Peyer's patch (tissue), 4 donors: ENCODE data around the gene GLI2. TPM values are rescaled to one million over a fixed set of nuclear protein-coding genes. Genes with fewer than 3 reads are reported as not detected.

Source experiments
- DNase-seq, 3 donors: peaks; one replicate each; pipeline ENCODE4 v3.0.0-alpha.2; 2017 to 2019
- H3K27ac ChIP-seq, 4 donors: fragments of 200-600 bp; sonication (generic); one replicate each; pipeline ENCODE4 v1.5.1; 2016 to 2019
- H3K27me3 ChIP-seq, 2 donors: fragments of 200-600 bp; sonication (generic); one replicate each; pipeline ENCODE4 v1.5.1; 2019
- H3K36me3 ChIP-seq, 3 donors: fragments of 200-600 bp; sonication (generic); one replicate each; pipeline ENCODE4 v1.5.1; 2016 to 2019
- H3K4me1 ChIP-seq, 4 donors: fragments of 200-600 bp; sonication (generic); one replicate each; pipeline ENCODE4 v1.5.1; 2016 to 2019
- H3K4me3 ChIP-seq, 4 donors: fragments of 200-600 bp; sonication (generic); 1 replicate in 3 of 4; 2 replicates in 1 of 4; pipeline ENCODE4 v1.5.1; 2016 to 2019; ENCODE audit warnings: mild to moderate bottlenecking in 1 of 4
- H3K9me3 ChIP-seq, 4 donors: fragments of 200-600 bp; sonication (generic); one replicate each; pipeline ENCODE4 v1.5.1; 2016 to 2019; ENCODE audit warnings: mild to moderate bottlenecking in 1 of 4
- POLR2A ChIP-seq, 2 donors: fragments of 450-650 bp; IDR thresholded peaks; one replicate each; pipeline ENCODE4 v1.5.1; 2017; ENCODE audit warnings: antibody characterized with exemption in 2 of 2, mild to moderate bottlenecking in 2 of 2, moderate library complexity in 2 of 2
- total RNA-seq, 4 donors: library from RNA; depleted of rRNA; stranded (reverse); fragments of >200 nt; gene quantifications; one replicate each; pipeline ENCODE4 v1.1.0, GENCODE V29; 2016
- TF ChIP-seq, protein P1 (sequence below), 6 experiments: fragments of 450-650 bp in 4 of 6; fragments of 200-600 bp in 2 of 6; sonication (generic) in 1 of 6; IDR thresholded peaks; one replicate each; pipeline ENCODE4 v1.5.1; 2017 to 2019; ENCODE audit warnings: antibody characterized with exemption in 6 of 6, mild to moderate bottlenecking in 3 of 6, moderate library complexity in 1 of 6

The GLI2 gene
- total RNA-seq, 4 donors from 2014 or later = 0.18 to 5.8 (median 0.94) TPM

DNA sequence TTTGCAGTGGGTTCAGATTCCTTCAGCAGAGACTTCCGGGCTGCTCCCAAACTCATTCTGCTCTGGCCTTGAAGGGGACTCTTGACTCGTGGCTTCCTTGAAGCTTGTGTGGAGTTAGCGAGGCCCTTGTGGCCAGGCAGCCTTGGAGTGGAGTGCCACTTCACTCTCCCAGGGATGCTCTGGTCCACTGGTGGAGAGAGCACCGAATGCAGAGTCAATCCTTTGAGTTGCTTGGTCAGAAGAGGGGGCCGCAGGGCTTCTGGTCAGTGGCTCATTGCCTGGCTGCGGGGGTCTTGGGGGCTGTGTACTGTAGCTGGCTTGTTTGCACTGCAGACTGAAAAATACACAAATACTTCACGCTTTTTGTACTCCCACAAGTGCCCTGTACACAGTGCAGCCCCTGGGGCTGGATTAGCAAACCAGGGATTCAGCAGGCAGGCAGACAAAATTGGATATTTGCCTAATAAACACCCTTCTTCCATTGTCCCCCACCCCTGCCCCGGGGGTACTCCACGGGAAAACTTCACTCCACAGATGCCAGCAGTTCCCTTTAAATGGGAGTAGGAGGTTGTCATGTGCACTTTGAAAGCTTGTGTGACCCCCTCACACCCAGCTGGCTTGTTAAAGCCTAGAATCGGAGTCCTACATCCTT, 3.2 kb downstream of the GLI2 start:
- no peak for TF ChIP-seq POLR2A (IDR thresholded peaks at IDR 0.05)
- TF ChIP-seq, protein P1, sequence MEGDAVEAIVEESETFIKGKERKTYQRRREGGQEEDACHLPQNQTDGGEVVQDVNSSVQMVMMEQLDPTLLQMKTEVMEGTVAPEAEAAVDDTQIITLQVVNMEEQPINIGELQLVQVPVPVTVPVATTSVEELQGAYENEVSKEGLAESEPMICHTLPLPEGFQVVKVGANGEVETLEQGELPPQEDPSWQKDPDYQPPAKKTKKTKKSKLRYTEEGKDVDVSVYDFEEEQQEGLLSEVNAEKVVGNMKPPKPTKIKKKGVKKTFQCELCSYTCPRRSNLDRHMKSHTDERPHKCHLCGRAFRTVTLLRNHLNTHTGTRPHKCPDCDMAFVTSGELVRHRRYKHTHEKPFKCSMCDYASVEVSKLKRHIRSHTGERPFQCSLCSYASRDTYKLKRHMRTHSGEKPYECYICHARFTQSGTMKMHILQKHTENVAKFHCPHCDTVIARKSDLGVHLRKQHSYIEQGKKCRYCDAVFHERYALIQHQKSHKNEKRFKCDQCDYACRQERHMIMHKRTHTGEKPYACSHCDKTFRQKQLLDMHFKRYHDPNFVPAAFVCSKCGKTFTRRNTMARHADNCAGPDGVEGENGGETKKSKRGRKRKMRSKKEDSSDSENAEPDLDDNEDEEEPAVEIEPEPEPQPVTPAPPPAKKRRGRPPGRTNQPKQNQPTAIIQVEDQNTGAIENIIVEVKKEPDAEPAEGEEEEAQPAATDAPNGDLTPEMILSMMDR (IDR thresholded peaks at IDR 0.05) = no peak
- no peaks in the 10 kb centered on the region for H3K9me3 ChIP-seq
- no peaks in the 10 kb centered on the region for H3K36me3 ChIP-seq
- H3K4me1 ChIP-seq = peaks cover 0 to 23% (median 0%) of the 10 kb centered on the region in 4 donors
- H3K27me3 ChIP-seq = peaks cover 0 to 16% of the 10 kb centered on the region in 2 donors
- H3K4me3 ChIP-seq = no peak overlapping the region
- DNase-seq = peak in 1 of 3 donors; percentile 26
- H3K27ac ChIP-seq = peak overlapping the region in 1 of 4 donors; percentile 8

GRCh38 chr2:120739438-120740090, 3.9 kb downstream of the GLI2 start:
- Histone ChIP-seq H3K9me3 (no peaks in the 10 kb centered on the region), H3K27me3 (peaks cover 0 to 16% of the 10 kb centered on the region in 2 donors), H3K36me3 (no peaks in the 10 kb centered on the region), H3K27ac (no peak overlapping the region), H3K4me3 (no peak overlapping the region), H3K4me1 (peaks cover 0 to 23% (median 0%) of the 10 kb centered on the region in 4 donors)
- no peak for TF ChIP-seq POLR2A (IDR thresholded peaks at IDR 0.05)
- TF ChIP-seq, protein P1 (IDR thresholded peaks at IDR 0.05) = no peak
- no peak for DNase-seq

DNA sequence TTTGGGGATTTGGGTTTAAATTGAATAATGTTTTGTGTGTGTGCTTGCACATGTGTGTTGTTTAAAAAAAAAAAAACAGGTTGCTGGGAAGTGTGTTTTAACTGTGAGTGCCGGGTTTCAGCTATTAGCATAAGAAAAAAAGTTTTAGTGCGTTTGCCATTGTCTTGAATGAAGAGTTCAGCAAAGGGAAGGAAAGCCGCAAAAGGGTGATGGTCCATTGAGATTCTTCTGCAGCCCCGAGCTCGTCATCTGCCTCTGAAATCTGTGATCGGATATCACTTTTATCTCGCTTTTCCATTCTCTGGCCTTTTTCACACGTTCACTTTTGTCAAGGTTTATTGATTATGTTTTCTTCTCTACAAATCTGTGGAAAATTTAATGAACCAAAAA, 4.7 kb downstream of the GLI2 start:
- Histone ChIP-seq H3K4me1 (peaks cover 0 to 20% (median 0%) of the 10 kb centered on the region in 4 donors), H3K9me3 (no peaks in the 10 kb centered on the region), H3K27me3 (peaks cover 0 to 16% of the 10 kb centered on the region in 2 donors), H3K27ac (no peak overlapping the region), H3K36me3 (no peaks in the 10 kb centered on the region), H3K4me3 (no peak overlapping the region)
- TF ChIP-seq, protein P1 (IDR thresholded peaks at IDR 0.05) = no peak
- no peak for TF ChIP-seq POLR2A (IDR thresholded peaks at IDR 0.05)
- no peak for DNase-seq

GRCh38 chr2:120740765-120741524, 5.3 kb downstream of the GLI2 start:
- Histone ChIP-seq H3K36me3 (no peaks in the 10 kb centered on the region), H3K9me3 (no peaks in the 10 kb centered on the region), H3K27ac (no peak overlapping the region), H3K4me1 (peaks cover 0 to 14% (median 0%) of the 10 kb centered on the region in 4 donors), H3K27me3 (peaks cover 0 to 16% of the 10 kb centered on the region in 2 donors), H3K4me3 (peak overlapping the region in 1 of 4 donors; percentile 36)
- DNase-seq = peak in 1 of 3 donors; percentile 14
- TF ChIP-seq, protein P1 (IDR thresholded peaks at IDR 0.05) = no peak
- no peak for TF ChIP-seq POLR2A (IDR thresholded peaks at IDR 0.05)

DNA sequence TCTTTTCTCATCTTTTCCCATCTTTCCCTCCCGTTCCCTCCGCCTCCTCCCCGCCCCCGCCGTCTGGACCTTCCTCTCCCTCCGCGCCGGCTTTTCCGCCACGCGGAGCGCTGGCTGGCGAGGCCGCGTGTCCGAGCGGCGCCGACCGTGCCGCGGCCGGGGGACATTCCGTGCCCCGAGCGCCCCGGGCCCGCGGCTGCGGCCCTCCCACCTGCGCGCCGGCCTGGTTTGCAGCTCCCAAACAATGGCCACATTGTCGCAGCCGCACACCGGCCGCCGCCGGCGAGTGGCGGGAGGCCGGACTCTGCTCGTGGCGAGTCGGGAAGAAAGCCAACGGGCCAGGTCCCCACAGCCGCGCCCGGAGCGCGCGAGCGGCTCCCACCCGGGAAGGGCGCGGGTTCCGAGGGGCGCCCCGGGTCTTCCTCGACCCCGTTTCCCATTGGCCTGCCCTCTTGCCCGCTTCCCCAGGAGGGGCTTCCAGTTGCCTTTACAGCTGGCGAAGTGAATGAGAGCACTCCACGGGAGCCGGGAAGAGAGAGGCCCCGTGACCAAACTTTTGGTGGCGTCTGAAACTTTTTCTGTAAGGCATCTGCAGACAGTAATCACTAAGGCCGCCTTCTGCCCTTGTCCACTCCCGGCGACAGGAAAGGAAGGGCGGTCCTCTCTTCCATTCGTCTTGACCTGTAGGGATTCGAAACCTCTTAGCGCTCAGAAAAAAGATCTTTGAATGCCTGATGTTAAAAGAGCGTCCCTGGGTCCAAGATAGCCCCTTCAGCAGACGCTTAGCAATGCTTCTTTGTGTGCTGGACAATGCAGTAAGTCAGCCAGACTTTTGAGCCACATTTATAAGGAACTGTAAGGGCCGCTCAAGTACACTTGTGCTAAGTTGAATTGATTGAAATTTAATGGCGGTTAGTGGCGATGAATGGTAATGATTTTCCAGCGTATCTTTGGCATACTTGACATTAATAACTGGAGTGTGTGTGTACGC, 6.2 kb downstream of the GLI2 start:
- no peak for DNase-seq
- Histone ChIP-seq H3K27me3 (peaks cover 0 to 9% of the 10 kb centered on the region in 2 donors), H3K4me1 (peaks cover 0 to 10% (median 0%) of the 10 kb centered on the region in 4 donors), H3K27ac (no peak overlapping the region), H3K9me3 (no peaks in the 10 kb centered on the region), H3K36me3 (no peaks in the 10 kb centered on the region), H3K4me3 (peak overlapping the region in 3 of 4 donors; percentile 14 to 36 (median 18))
- no peak for TF ChIP-seq POLR2A (IDR thresholded peaks at IDR 0.05)
- TF ChIP-seq, protein P1 (IDR thresholded peaks at IDR 0.05) = no peak
